Psoas muscle (tissue), 8 donors: ENCODE data around the gene PTPRK. TPM values are rescaled to one million over a fixed set of nuclear protein-coding genes. Genes with fewer than 3 reads are reported as not detected.

Source experiments
- ATAC-seq, 4 donors: fragments of 200-7000 bp; cut with Tn5 transposase; one replicate each; pipeline ENCODE4 v1.9.1; 2020; ENCODE audit warnings: moderate library complexity in 3 of 4, mild to moderate bottlenecking in 2 of 4
- DNase-seq, 2 donors: peaks; one replicate each; pipeline ENCODE4 v3.0.0-alpha.2; 2020
- H3K27ac ChIP-seq: fragments of 200-600 bp; one replicate; pipeline ENCODE4 v1.8.0; 2022
- H3K27me3 ChIP-seq, 3 donors: fragments of 200-600 bp in 1 of 3; one replicate each; pipeline versions ENCODE4 v1.6.1 to v1.8.0; 2013 to 2022; ENCODE audit warnings: low read length in 2 of 3, mild to moderate bottlenecking in 2 of 3, moderate library complexity in 1 of 3; ENCODE audit not compliant: insufficient read depth in 3 of 3
- H3K36me3 ChIP-seq, 2 donors: fragments of 200-600 bp in 1 of 2; one replicate each; pipeline versions ENCODE4 v1.6.1 to v1.8.0; 2013 to 2022; ENCODE audit warnings: low read depth in 1 of 2, mild to moderate bottlenecking in 1 of 2, moderate library complexity in 1 of 2; ENCODE audit not compliant: insufficient read depth in 1 of 2
- H3K4me1 ChIP-seq: fragments of 200-600 bp; one replicate; pipeline ENCODE4 v1.8.0; 2022
- H3K4me3 ChIP-seq: fragments of 200-600 bp; one replicate; pipeline ENCODE4 v1.8.0; 2022; ENCODE audit warnings: mild to moderate bottlenecking
- H3K9me3 ChIP-seq: fragments of 200-600 bp; one replicate; pipeline ENCODE4 v1.8.0; 2022
- CTCF ChIP-seq: fragments of 200-600 bp; IDR thresholded peaks from one replicate; pipeline ENCODE4 v1.8.0; 2022; ENCODE audit warnings: antibody characterized with exemption
- WGBS, 3 donors: extraction: QIAGEN DNeasy Blood & Tissue Kit; methylation state at CpG; one replicate each; pipeline versions ENCODE4 v1.1.6 to v1.1.7; 2013; 5-methylcytosine and 5-hydroxymethylcytosine counted together
- intact Hi-C, 2 donors: fragments of 100-400 bp; cut with DNase I; formaldehyde crosslinking; loops; one replicate each; pipeline versions ENCODE4 v1.11.0 to v1.14.2; 2022
- polyA plus RNA-seq, 3 donors: library from polyadenylated mRNA; stranded (reverse); fragments of 200-250 nt; gene quantifications; one replicate each; pipeline ENCODE4 v1.2.3, GENCODE V29; 2013
- total RNA-seq, 4 donors: library from RNA; stranded (reverse); fragmentation: NEBNext Ultra II Directional in 2 of 4; extraction: Animal tissue kit (Norgen Biotek cat#: 25700) in 2 of 4; gene quantifications; one replicate each; pipeline versions ENCODE4 v1.2.1 to v1.2.4, GENCODE V29; 2021 to 2023
- donor health status: healthy with polysubstance abuse.
- donor health status: DM: no; HTN: no; CAD: no; lungs with moderate emphysema.
- donor health status: Bipolar disorder and iron deficiency.
- donor health status: healthy.
- donor health status: DM: yes; HTN: yes; CAD: no.
- donor health status: DM: no; HTN: no; CAD: no.
- donor health status: DM: no; HTN: no; CAD: no.
- donor health status: DM: yes; HTN: yes; CAD: no.

Gene PTPRK
- total and polyA plus RNA-seq, 7 donors, result 3.2 to 10.6 (median 9.1) TPM

- no peak for DNase-seq
- Histone ChIP-seq H3K9me3 (no peaks in the 10 kb centered on the region), H3K27me3 (no peaks in the 10 kb centered on the region), H3K27ac (no peak overlapping the region), H3K4me3 (no peak overlapping the region), H3K4me1 (no peaks in the 10 kb centered on the region), H3K36me3 (no peaks in the 10 kb centered on the region)
- intact Hi-C loops, result no loop called here
- no peak for ATAC-seq
- TF ChIP-seq CTCF, result no peak
- WGBS, 3 donors, result 97 to 98% (median 97%) methylated on average over 3 of the region's 3 CpGs
Observed at GRCh38 chr6:128242765-128243403, 277.5 kb downstream of the PTPRK start.

- DNase-seq (no peak), ATAC-seq (no peak)
- intact Hi-C loops, result no loop called here
- no peaks in the 10 kb centered on the region for H3K4me1 ChIP-seq
- H3K36me3 ChIP-seq, result no peaks in the 10 kb centered on the region
- WGBS, 3 donors, result 81 to 97% (median 85%) methylated on average over 3 of the region's 3 CpGs
- H3K9me3 ChIP-seq, result no peaks in the 10 kb centered on the region
- H3K4me3 ChIP-seq, result no peak overlapping the region
- H3K27ac ChIP-seq, result no peak overlapping the region
- H3K27me3 ChIP-seq, result no peaks in the 10 kb centered on the region
- TF ChIP-seq CTCF, result no peak
Observed at GRCh38 chr6:128241216-128241615, 279.2 kb downstream of the PTPRK start.

- no peak for ATAC-seq
- intact Hi-C loops, result no loop called here
- DNase-seq, result no peak
- Histone ChIP-seq H3K9me3 (no peaks in the 10 kb centered on the region), H3K4me1 (no peaks in the 10 kb centered on the region), H3K27me3 (no peaks in the 10 kb centered on the region), H3K4me3 (no peak overlapping the region), H3K27ac (no peak overlapping the region), H3K36me3 (no peaks in the 10 kb centered on the region)
- TF ChIP-seq CTCF, result no peak
- WGBS, 3 donors, result 66 to 78% (median 77%) methylated on average over 3 of the region's 3 CpGs
Observed at GRCh38 chr6:128240024-128240428, 280.4 kb downstream of the PTPRK start.

DNA sequence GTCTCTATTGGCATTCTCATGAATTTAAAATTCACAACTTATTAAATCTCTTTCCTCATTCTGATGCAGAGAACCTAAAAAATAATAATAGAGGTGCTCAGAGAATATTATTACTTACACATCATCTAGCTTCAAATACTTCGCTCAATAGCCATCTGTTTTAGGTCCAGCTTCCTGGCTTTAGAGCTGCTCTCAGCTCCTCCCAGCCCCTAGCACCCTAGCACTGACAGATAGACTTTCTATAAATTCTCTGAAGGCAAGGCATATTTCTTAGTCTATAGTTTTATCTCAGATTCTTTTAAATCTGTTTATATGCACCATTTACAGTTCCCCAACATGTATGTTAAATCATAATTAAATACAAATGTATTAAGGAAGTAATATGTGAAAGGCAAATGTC lies 281.3 kb downstream of the PTPRK start:
- no peak for TF ChIP-seq CTCF
- H3K9me3 ChIP-seq, result no peaks in the 10 kb centered on the region
- ATAC-seq (no peak), DNase-seq (no peak)
- no peak overlapping the region for H3K4me3 ChIP-seq
- no peaks in the 10 kb centered on the region for H3K27me3 ChIP-seq
- H3K27ac ChIP-seq, result no peak overlapping the region
- no peaks in the 10 kb centered on the region for H3K36me3 ChIP-seq
- intact Hi-C loops, result no loop called here
- H3K4me1 ChIP-seq, result no peaks in the 10 kb centered on the region
- 80 to 81% (median 80%) methylated on average over 1 of the region's 1 CpG for WGBS, 3 donors

DNA sequence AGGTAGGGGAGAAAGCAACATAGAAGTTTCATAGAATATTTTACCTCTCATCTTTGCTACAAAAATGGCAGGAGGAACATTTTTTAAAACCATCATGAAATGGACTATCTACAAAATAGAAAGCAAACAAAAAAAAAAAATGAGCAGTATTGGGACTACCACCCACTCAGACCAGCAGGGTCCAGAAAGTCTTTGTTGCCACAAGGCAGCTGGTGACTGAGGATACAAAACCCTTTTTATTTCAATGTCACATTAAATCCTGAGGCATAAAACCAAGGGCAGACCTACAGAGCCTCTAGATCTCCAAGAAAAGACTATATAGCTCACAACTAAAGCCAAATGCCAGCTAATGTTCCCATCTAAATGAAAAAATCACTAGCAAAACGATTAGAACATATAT lies 282.2 kb downstream of the PTPRK start:
- Histone ChIP-seq H3K9me3 (no peaks in the 10 kb centered on the region), H3K27ac (no peak overlapping the region), H3K4me1 (no peaks in the 10 kb centered on the region), H3K27me3 (no peaks in the 10 kb centered on the region), H3K4me3 (no peak overlapping the region), H3K36me3 (no peaks in the 10 kb centered on the region)
- WGBS, 3 donors, result 71 to 86% (median 73%) methylated on average over 1 of the region's 1 CpG
- no peak for TF ChIP-seq CTCF
- DNase-seq (no peak), ATAC-seq (no peak)
- intact Hi-C loops, result no loop called here
